H1 (cell line): ENCODE measurements around the gene GPR31. TPM values are rescaled to one million over a fixed set of nuclear protein-coding genes. Genes with fewer than 3 reads are reported as not detected.
A peak's percentile ranks its signal among the peaks of the same experiment; 100 is the strongest.

Experiments used
- CTCF ChIA-PET: fragments of 300-600 bp; sonication (Branson Sonifier 250); formaldehyde crosslinking; loops from one replicate; lab custom pipeline; 2021; ENCODE audit not compliant: partially characterized antibody; lab: Charles Lee
- POLR2A ChIA-PET: fragments of 300-600 bp; sonication (Branson Sonifier 250); formaldehyde crosslinking; loops from one replicate; lab custom pipeline; 2021; ENCODE audit warnings: inconsistent platforms; ENCODE audit not compliant: partially characterized antibody; lab: Charles Lee
- DNase-seq, 2 experiments: peaks; one replicate each; pipeline versions ENCODE4 v3.0.0 to v3.0.0-alpha.2; 2010 to 2022; ENCODE audit warnings: low spot score in 2 of 2, low read depth in 1 of 2, mixed read lengths in 1 of 2
- FAIRE-seq: peaks from 2 replicates; lab custom pipeline; 2011; peaks lifted over from hg19 to GRCh38; lab: Jason Lieb, UNC
- H2AFZ ChIP-seq: 2 replicates; pipeline ENCODE4 v1.8.1; 2012; ENCODE audit warnings: low read length, inconsistent platforms
- H2AK5ac ChIP-seq: 2 replicates; pipeline ENCODE4 v1.6.1; 2013; ENCODE audit warnings: low read depth, low read length
- H2BK120ac ChIP-seq: replicated peaks from 2 replicates; pipeline ENCODE3; 2013; ENCODE audit warnings: low read depth, low read length, inconsistent platforms
- H2BK12ac ChIP-seq: 2 replicates; pipeline ENCODE4 v1.6.1; 2013; ENCODE audit warnings: low read depth, low read length
- H2BK15ac ChIP-seq: 2 replicates; pipeline ENCODE4 v1.6.1; 2013; ENCODE audit warnings: low read length
- H2BK20ac ChIP-seq: 2 replicates; pipeline ENCODE4 v1.6.1; 2013; ENCODE audit warnings: low read length
- H2BK5ac ChIP-seq: 2 replicates; pipeline ENCODE4 v1.6.1; 2013; ENCODE audit warnings: low read depth, low read length
- H3K14ac ChIP-seq: 2 replicates; pipeline ENCODE4 v1.6.1; 2013; ENCODE audit warnings: inconsistent platforms; ENCODE audit not compliant: insufficient read length
- H3K18ac ChIP-seq: 2 replicates; pipeline ENCODE4 v1.6.1; 2013; ENCODE audit warnings: low read length; ENCODE audit errors: extremely low read depth
- H3K23ac ChIP-seq: 2 replicates; pipeline ENCODE4 v1.6.1; 2013; ENCODE audit warnings: inconsistent platforms; ENCODE audit not compliant: insufficient read length
- H3K23me2 ChIP-seq: 2 replicates; pipeline ENCODE4 v1.6.1; 2013; ENCODE audit warnings: low read depth, low read length
- H3K27ac ChIP-seq: 2 replicates; pipeline ENCODE4 v1.6.1; 2011; ENCODE audit warnings: low read depth, low read length, inconsistent platforms
- H3K27me3 ChIP-seq, 4 experiments: replicated peaks in 1 of 4; 1 replicate in 1 of 4; 2 replicates in 3 of 4; pipeline versions ENCODE4 v1.6.1 to v1.8.1; 2011 to 2013; ENCODE audit warnings: low read length in 3 of 4, mild to moderate bottlenecking in 3 of 4, inconsistent platforms in 2 of 4, mixed read lengths in 2 of 4, moderate library complexity in 1 of 4; ENCODE audit not compliant: control insufficient read depth in 3 of 4, insufficient read depth in 3 of 4; ENCODE audit errors: extremely low read depth in 1 of 4
- H3K36me3 ChIP-seq, 4 experiments: 2 replicates each; pipeline versions ENCODE4 v1.6.1 to v1.8.1; 2011 to 2013; ENCODE audit warnings: mild to moderate bottlenecking in 4 of 4, low read length in 3 of 4, moderate library complexity in 2 of 4, control low read depth in 1 of 4, inconsistent platforms in 1 of 4; ENCODE audit not compliant: insufficient read depth in 4 of 4, control insufficient read depth in 2 of 4
- H3K4ac ChIP-seq: replicated peaks from 2 replicates; pipeline ENCODE3; 2013; ENCODE audit warnings: low read length, low read depth, mixed read lengths, inconsistent platforms; ENCODE audit not compliant: insufficient read length
- H3K4me1 ChIP-seq, 4 experiments: replicated peaks in 1 of 4; 1 replicate in 1 of 4; 2 replicates in 3 of 4; pipeline versions ENCODE4 v1.6.1 to v1.8.1; 2011 to 2013; ENCODE audit warnings: low read length in 3 of 4, inconsistent platforms in 2 of 4, mixed read lengths in 1 of 4; ENCODE audit not compliant: insufficient read depth in 4 of 4, control insufficient read depth in 3 of 4
- H3K4me2 ChIP-seq, 2 experiments: 2 replicates each; pipeline versions ENCODE4 v1.6.1 to v1.8.1; 2011 to 2013; ENCODE audit warnings: low read depth in 2 of 2, low read length in 2 of 2, control low read depth in 1 of 2, inconsistent platforms in 1 of 2, mild to moderate bottlenecking in 1 of 2; ENCODE audit not compliant: insufficient read depth in 1 of 2
- H3K4me3 ChIP-seq, 4 experiments: fragments of 200-600, 300-600 bp in 1 of 4; sonication (generic), shearing (Covaris generic), sonication (Bioruptor Twin) in 1 of 4; 2 replicates each; pipeline versions ENCODE4 v1.5.1 to v1.8.1; 2011 to 2016; ENCODE audit warnings: low read length in 4 of 4, low read depth in 3 of 4, control low read depth in 2 of 4, inconsistent platforms in 2 of 4, mild to moderate bottlenecking in 2 of 4, mixed read lengths in 1 of 4, moderate library complexity in 1 of 4; ENCODE audit not compliant: insufficient read depth in 2 of 4; ENCODE audit errors: extremely low read depth in 1 of 4
- H3K56ac ChIP-seq: replicated peaks from 2 replicates; pipeline ENCODE3; 2013; ENCODE audit warnings: low read depth, mild to moderate bottlenecking, mixed read lengths, low read length, inconsistent platforms; ENCODE audit not compliant: insufficient read length
- H3K79me1 ChIP-seq: 2 replicates; pipeline ENCODE4 v1.6.1; 2013; ENCODE audit warnings: low read depth, low read length, control low read depth
- H3K79me2 ChIP-seq, 2 experiments: 2 replicates each; pipeline versions ENCODE4 v1.6.1 to v1.8.1; 2012 to 2013; ENCODE audit warnings: low read length in 2 of 2, mild to moderate bottlenecking in 2 of 2, inconsistent platforms in 1 of 2; ENCODE audit not compliant: insufficient read depth in 2 of 2, control insufficient read depth in 1 of 2
- H3K9ac ChIP-seq, 4 experiments: replicated peaks in 1 of 4; 1 replicate in 1 of 4; 2 replicates in 3 of 4; pipeline versions ENCODE4 v1.6.1 to v1.8.1; 2011 to 2013; ENCODE audit warnings: low read depth in 3 of 4, low read length in 3 of 4, control low read depth in 2 of 4, mild to moderate bottlenecking in 2 of 4, moderate library complexity in 2 of 4, inconsistent platforms in 1 of 4; ENCODE audit errors: extremely low read depth in 1 of 4
- H3K9me3 ChIP-seq, 2 experiments: 2 replicates each; pipeline versions ENCODE4 v1.6.1 to v1.8.1; 2012 to 2013; ENCODE audit warnings: mild to moderate bottlenecking in 2 of 2, moderate library complexity in 2 of 2, control low read depth in 1 of 2, inconsistent platforms in 1 of 2, low read depth in 1 of 2, low read length in 1 of 2, mixed read lengths in 1 of 2; ENCODE audit not compliant: insufficient read depth in 2 of 2
- H4K20me1 ChIP-seq, 2 experiments: replicated peaks in 1 of 2; 2 replicates each; pipeline versions ENCODE3 to v1.8.1; 2011 to 2013; ENCODE audit warnings: inconsistent platforms in 2 of 2, low read length in 2 of 2, mild to moderate bottlenecking in 1 of 2; ENCODE audit not compliant: insufficient read depth in 2 of 2, control insufficient read depth in 1 of 2
- H4K5ac ChIP-seq: 2 replicates; pipeline ENCODE4 v1.6.1; 2013; ENCODE audit warnings: low read length, low read depth, mixed read lengths, inconsistent platforms; ENCODE audit not compliant: insufficient read length
- H4K8ac ChIP-seq: 2 replicates; pipeline ENCODE4 v1.8.0; 2013; ENCODE audit warnings: mild to moderate bottlenecking, moderate library complexity, low read length, inconsistent platforms; ENCODE audit not compliant: insufficient read depth; ENCODE audit errors: extremely low read depth
- H4K91ac ChIP-seq: replicated peaks from 2 replicates; pipeline ENCODE3; 2013; ENCODE audit warnings: low read length, mixed read lengths, inconsistent platforms; ENCODE audit not compliant: insufficient read length
- ASH2L ChIP-seq: fragments of 200-600, 300-600 bp; sonication (generic); IDR thresholded peaks from one replicate; pipeline ENCODE4 v1.7.1; 2017; ENCODE audit warnings: low read length
- BACH1 ChIP-seq: IDR thresholded peaks from 2 replicates; pipeline ENCODE4 v1.6.1; 2012; ENCODE audit warnings: low read length, improper control_type of control experiment
- CBX5 ChIP-seq: fragments of 300-800, 300-1000 bp; sonication (generic); IDR thresholded peaks from 2 replicates; pipeline ENCODE4 v1.7.1; 2016; ENCODE audit warnings: antibody characterized with exemption, low read length, low read depth
- CHD2 ChIP-seq: IDR thresholded peaks from 2 replicates; pipeline ENCODE4 v1.6.1; 2012; ENCODE audit warnings: low read length, improper control_type of control experiment
- E2F6 ChIP-seq: IDR thresholded peaks from 2 replicates; pipeline ENCODE4 v1.6.1; 2012; ENCODE audit warnings: inconsistent platforms
- EGR1 ChIP-seq: IDR thresholded peaks from 2 replicates; pipeline ENCODE4 v1.6.1; 2011; ENCODE audit warnings: low read depth, low read length, borderline replicate concordance
- HDAC6 ChIP-seq: IDR thresholded peaks from one replicate; pipeline ENCODE4 v1.7.1; 2012; ENCODE audit warnings: low read depth, mild to moderate bottlenecking, inconsistent platforms, low read length, moderate library complexity
- JUND ChIP-seq: IDR thresholded peaks from 2 replicates; pipeline ENCODE4 v1.6.1; 2011; ENCODE audit warnings: mild to moderate bottlenecking, improper control_type of control experiment, low read length
- PHF8 ChIP-seq: fragments of 200-600 bp; sonication (generic); conservative IDR thresholded peaks from 2 replicates; pipeline ENCODE4 v1.7.1; 2012; ENCODE audit warnings: low read depth, mild to moderate bottlenecking, inconsistent platforms, low read length, moderate library complexity
- RFX5 ChIP-seq: IDR thresholded peaks from 2 replicates; pipeline ENCODE4 v1.6.1; 2011; ENCODE audit warnings: low read depth, low read length, improper control_type of control experiment, borderline replicate concordance
- TBP ChIP-seq: IDR thresholded peaks from 2 replicates; pipeline ENCODE4 v1.6.1; 2011; ENCODE audit warnings: low read depth, low read length, improper control_type of control experiment
- TEAD4 ChIP-seq: IDR thresholded peaks from 2 replicates; pipeline ENCODE4 v1.6.1; 2012; ENCODE audit warnings: low read depth, low read length, inconsistent platforms, mixed read lengths
- YY1 ChIP-seq: IDR thresholded peaks from 2 replicates; pipeline ENCODE4 v1.6.1; 2011; ENCODE audit warnings: low read depth, mild to moderate bottlenecking, low read length
- WGBS, 2 experiments: shearing (Covaris generic) in 1 of 2; methylation state at CpG; one replicate each; pipeline versions ENCODE4 v1.1.6 to v1.1.7; 2013 to 2015; ENCODE audit warnings: low lambda C conversion rate in 2 of 2, mixed read lengths in 2 of 2, inconsistent platforms in 1 of 2, low coverage in 1 of 2, missing lambda C conversion rate in 1 of 2; ENCODE audit not compliant: insufficient replicate concordance in 2 of 2, insufficient coverage in 1 of 2, insufficient read length in 1 of 2; ENCODE audit errors: extremely low coverage in 1 of 2, missing lambda C conversion rate in 1 of 2; 5-methylcytosine and 5-hydroxymethylcytosine counted together
- polyA plus RNA-seq, 7 experiments: library from polyadenylated mRNA; depleted of rRNA in 3 of 7; stranded (reverse) in 5 of 7; unstranded in 2 of 7; fragments of >200 nt in 5 of 7; fragments of 200-250 nt in 2 of 7; gene quantifications; 1 replicate in 5 of 7; 2 replicates in 1 of 7; 4 replicates in 1 of 7; pipeline versions ENCODE4 v1.2.1 to v1.2.3, GENCODE V29; 2011 to 2013; ENCODE audit warnings: missing spikeins in 2 of 7, mixed read lengths in 2 of 7
- total RNA-seq: library from RNA; stranded (reverse); fragmentation: NEBNext Ultra II Directional; extraction: Animal tissue kit (Norgen Biotek cat#: 25700); gene quantifications from 2 replicates; pipeline ENCODE4 v1.2.1, GENCODE V29; 2021

GPR31 gene
- total and polyA plus RNA-seq, 2 of the 8 experiments (the other 6 are each of a cell fraction or from before 2014, with no cell fraction given): not detected

- no peaks in the 10 kb centered on the region for H3K79me1 ChIP-seq
- H4K20me1 ChIP-seq: no peaks in the 10 kb centered on the region
- no peak overlapping the region for H3K4me3 ChIP-seq
- H3K56ac ChIP-seq: no peak overlapping the region
- H3K27me3 ChIP-seq: no peaks in the 10 kb centered on the region
- H3K14ac ChIP-seq: no peak overlapping the region
- DNase-seq (no peak), FAIRE-seq (no peak)
- H2AK5ac ChIP-seq: no peak overlapping the region
- H4K8ac ChIP-seq: no peak overlapping the region
- ChIA-PET CTCF (interaction anchor here (1.3 kb wide), 1 partner anchor 360 kb away, joined by 5 read pairs; no protein-coding TSS in a partner anchor), POLR2A (interaction anchor here (0.8 kb wide), 1 partner anchor 11 kb away, joined by 3 read pairs; no protein-coding TSS in a partner anchor)
- no peak overlapping the region for H3K4ac ChIP-seq
- H3K36me3 ChIP-seq: no peaks in the 10 kb centered on the region
- H3K4me1 ChIP-seq: 0 out of 7 replicates have a peak, but pooled peaks cover 0 to 3% (median 0%) of the 10 kb centered on the region in 4 experiments
- no peak overlapping the region for H2BK120ac ChIP-seq
- H3K9ac ChIP-seq: no peak overlapping the region
- no peaks in the 10 kb centered on the region for H3K9me3 ChIP-seq
- WGBS, 2 experiments: 91% methylated on average over 23 of the region's 23 CpGs; no CpG with 5 or more reads in 1 of the 2 experiments
- H4K91ac ChIP-seq: no peak overlapping the region
- no peak overlapping the region for H2BK20ac ChIP-seq
- no peaks in the 10 kb centered on the region for H3K79me2 ChIP-seq
- H3K27ac ChIP-seq: no peak overlapping the region
- no peak overlapping the region for H3K23ac ChIP-seq
- H2AFZ ChIP-seq: no peak overlapping the region
- no peaks in the 10 kb centered on the region; the same call in 1 of the 2 replicates for H3K23me2 ChIP-seq
- no peak overlapping the region for H4K5ac ChIP-seq
- H2BK5ac ChIP-seq: no peak overlapping the region; the same call in 1 of the 2 replicates
- H3K4me2 ChIP-seq: no peak overlapping the region
- H2BK12ac ChIP-seq: no peak overlapping the region
- H3K18ac ChIP-seq: no peak overlapping the region
- peak overlapping the region; percentile 5; the same call in 1 of the 2 replicates for H2BK15ac ChIP-seq
- TF ChIP-seq CBX5 (no peak), YY1 (no peak), TBP (no peak), E2F6 (no peak), EGR1 (no peak), HDAC6 (no peak), ASH2L (no peak), JUND (no peak), TEAD4 (no peak), CHD2 (no peak), BACH1 (no peak), RFX5 (no peak), PHF8 (no peak)
Measured at GRCh38 chr6:167134448-167135328, 23.1 kb downstream of the GPR31 start.
